Spleen (tissue), 11 donors: ENCODE results near the gene BCORL1. TPM values are rescaled to one million over a fixed set of nuclear protein-coding genes. Genes with fewer than 3 reads are reported as not detected.
A peak's percentile ranks its signal among the peaks of the same experiment; 100 is the strongest.

Experiments
- DNase-seq: peaks from one replicate; pipeline ENCODE4 v3.0.0-alpha.2; 2020
- H3K27ac ChIP-seq, 8 donors: fragments of 200-600 bp; sonication (generic) in 7 of 8; 1 replicate in 4 of 8; 2 replicates in 4 of 8; pipeline versions ENCODE4 v1.5.0 to v1.8.0; 2016 to 2021; ENCODE audit warnings: inconsistent platforms in 4 of 8, mild to moderate bottlenecking in 4 of 8, moderate library complexity in 1 of 8
- H3K27me3 ChIP-seq, 7 donors: fragments of 200-600 bp; sonication (generic) in 6 of 7; replicated peaks in 1 of 7; 1 replicate in 4 of 7; 2 replicates in 3 of 7; pipeline versions ENCODE4 v1.5.0 to v1.8.0; 2016 to 2021; ENCODE audit warnings: inconsistent platforms in 3 of 7, mild to moderate bottlenecking in 1 of 7
- H3K36me3 ChIP-seq, 6 donors: fragments of 200-600 bp; sonication (generic) in 5 of 6; 1 replicate in 4 of 6; 2 replicates in 2 of 6; pipeline versions ENCODE4 v1.5.0 to v1.8.0; 2016 to 2021; ENCODE audit warnings: inconsistent platforms in 2 of 6
- H3K4me1 ChIP-seq, 6 donors: fragments of 200-600 bp; sonication (generic) in 5 of 6; 1 replicate in 3 of 6; 2 replicates in 3 of 6; pipeline versions ENCODE4 v1.5.0 to v1.8.0; 2016 to 2021; ENCODE audit warnings: inconsistent platforms in 3 of 6
- H3K4me3 ChIP-seq, 8 donors: fragments of 200-600 bp; sonication (generic) in 7 of 8; 1 replicate in 4 of 8; 2 replicates in 4 of 8; pipeline versions ENCODE4 v1.5.0 to v1.8.0; 2016 to 2021; ENCODE audit warnings: inconsistent platforms in 4 of 8, mild to moderate bottlenecking in 4 of 8, moderate library complexity in 2 of 8
- H3K9me3 ChIP-seq, 8 donors: fragments of 200-600 bp; sonication (generic) in 7 of 8; 1 replicate in 4 of 8; 2 replicates in 4 of 8; pipeline versions ENCODE4 v1.5.0 to v1.8.0; 2016 to 2021; ENCODE audit warnings: inconsistent platforms in 4 of 8
- CTCF ChIP-seq, 11 experiments: fragments of 200-600 bp in 7 of 11; fragments of 450-650 bp in 4 of 11; sonication (generic) in 4 of 11; IDR thresholded peaks in 8 of 11; conservative IDR thresholded peaks in 3 of 11; 1 replicate in 7 of 11; 2 replicates in 4 of 11; pipeline versions ENCODE4 v1.4.0 to v1.8.0; 2016 to 2021; ENCODE audit warnings: antibody characterized with exemption in 11 of 11, inconsistent platforms in 4 of 11, mild to moderate bottlenecking in 1 of 11
- POLR2A ChIP-seq, 3 donors: fragments of 450-650 bp; IDR thresholded peaks; one replicate each; pipeline ENCODE4 v1.5.1; 2017; ENCODE audit warnings: antibody characterized with exemption in 3 of 3, mild to moderate bottlenecking in 1 of 3
- POLR2AphosphoS5 ChIP-seq, 3 donors: sonication (generic); formaldehyde crosslinking; IDR thresholded peaks; one replicate each; pipeline ENCODE4 v1.5.1; 2017; ENCODE audit warnings: antibody characterized with exemption in 3 of 3
- WGBS, 5 donors: extraction: QIAGEN DNeasy Blood & Tissue Kit in 3 of 5; methylation state at CpG; one replicate each; pipeline versions ENCODE4 v1.1.5 to v1.1.7; 2013 to 2018; 5-methylcytosine and 5-hydroxymethylcytosine counted together
- intact Hi-C: fragments of 100-400 bp; cut with DNase I; formaldehyde crosslinking; loops from one replicate; pipeline ENCODE4 v1.15.0; 2023; ENCODE audit warnings: low total_unique reads
- polyA plus RNA-seq, 3 donors: library from polyadenylated mRNA; stranded (reverse); fragments of 200-250 nt; gene quantifications; one replicate each; pipeline ENCODE4 v1.2.1, GENCODE V29; 2013
- total RNA-seq, 7 donors: library from RNA; depleted of rRNA in 3 of 7; stranded (reverse); fragments of >200 nt in 3 of 7; fragmentation: NEBNext Ultra II Directional in 4 of 7; extraction: Animal tissue kit (Norgen Biotek cat#: 25700) in 4 of 7; gene quantifications; one replicate each; pipeline versions ENCODE4 v1.1.0 to v1.2.1, GENCODE V29; 2016 to 2021
- donor health status: healthy with polysubstance abuse.
- donor health status: DM: no; HTN: no; CAD: no; lungs with moderate emphysema.
- donor health status: DM: no; HTN: no; CAD: no.
- donor health status: Bipolar disorder and iron deficiency.
- donor health status: healthy.
- donor health status: DM: no; HTN: no; CAD: no.
- donor health status: DM: yes; HTN: yes; CAD: no.

The BCORL1 gene
- total and polyA plus RNA-seq, 10 donors, result 0.85 to 18.1 (median 12.3) TPM

GRCh38 chrX:130030826-130031225, 48.4 kb downstream of the BCORL1 start:
- H3K27me3 ChIP-seq, result no peaks in the 10 kb centered on the region
- H3K36me3 ChIP-seq, result peaks cover 0 to 97% (median 15%) of the 10 kb centered on the region in 6 donors
- H3K27ac ChIP-seq, result no peak overlapping the region
- no peaks in the 10 kb centered on the region for H3K9me3 ChIP-seq
- DNase-seq, result no peak
- 76 to 87% (median 83%) methylated on average over 3 to 4 of the region's 4 CpGs for WGBS, 5 donors
- no peak for TF ChIP-seq CTCF (IDR thresholded peaks at IDR 0.05 in 8 of 11, conservative IDR thresholded peaks at IDR 0.05 in 3 of 11)
- no peak for TF ChIP-seq POLR2A (IDR thresholded peaks at IDR 0.05)
- TF ChIP-seq POLR2AphosphoS5 (IDR thresholded peaks at IDR 0.05), result no peak
- H3K4me3 ChIP-seq, result no peak overlapping the region
- intact Hi-C loops, result no loop called here
- no peaks in the 10 kb centered on the region for H3K4me1 ChIP-seq

GRCh38 chrX:130032552-130032951, 50.1 kb downstream of the BCORL1 start:
- WGBS, 5 donors, result 71 to 95% (median 88%) methylated on average over 3 of the region's 3 CpGs
- intact Hi-C loops, result no loop called here
- peaks cover 0 to 97% (median 16%) of the 10 kb centered on the region in 6 donors for H3K36me3 ChIP-seq

DNA sequence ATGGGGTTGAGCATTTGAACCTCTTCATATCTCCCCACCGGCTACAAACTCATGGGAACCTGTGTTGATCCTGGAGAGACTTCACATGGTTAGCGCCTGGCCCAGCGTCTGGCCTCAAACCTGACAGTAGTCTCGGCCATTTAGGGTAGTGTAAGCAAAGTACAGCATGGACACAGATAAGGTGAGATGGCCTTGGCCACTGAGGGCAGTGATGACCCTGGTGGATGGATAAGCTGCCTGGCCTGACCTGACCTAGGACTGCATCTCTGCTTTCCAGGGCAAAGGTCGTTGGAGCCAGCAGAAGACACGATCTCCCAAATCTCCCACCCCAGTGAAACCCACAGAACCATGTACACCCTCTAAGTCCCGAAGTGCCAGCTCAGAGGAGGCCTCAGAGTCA, 51.7 kb downstream of the BCORL1 start:
- H3K27me3 ChIP-seq, result no peaks in the 10 kb centered on the region
- H3K27ac ChIP-seq, result no peak overlapping the region
- H3K9me3 ChIP-seq, result no peaks in the 10 kb centered on the region
- peaks cover 0 to 100% (median 26%) of the 10 kb centered on the region in 6 donors for H3K36me3 ChIP-seq
- TF ChIP-seq POLR2A (IDR thresholded peaks at IDR 0.05), result no peak
- TF ChIP-seq CTCF (IDR thresholded peaks at IDR 0.05 in 8 of 11, conservative IDR thresholded peaks at IDR 0.05 in 3 of 11), result no peak
- H3K4me1 ChIP-seq, result no peaks in the 10 kb centered on the region
- no peak for DNase-seq
- no peak overlapping the region for H3K4me3 ChIP-seq
- 82 to 96% (median 89%) methylated on average over 6 to 7 of the region's 7 CpGs for WGBS, 5 donors
- intact Hi-C loops, result no loop called here

More at GRCh38 chrX:130032552-130032951, 50.1 kb downstream of the BCORL1 start:
- Histone ChIP-seq H3K27ac (no peak overlapping the region), H3K27me3 (no peaks in the 10 kb centered on the region), H3K4me3 (no peak overlapping the region), H3K9me3 (no peaks in the 10 kb centered on the region), H3K4me1 (no peaks in the 10 kb centered on the region)
- DNase-seq, result no peak
- TF ChIP-seq POLR2A (IDR thresholded peaks at IDR 0.05) (no peak), CTCF (IDR thresholded peaks at IDR 0.05 in 8 of 11, conservative IDR thresholded peaks at IDR 0.05 in 3 of 11) (no peak), POLR2AphosphoS5 (IDR thresholded peaks at IDR 0.05) (no peak)

GRCh38 chrX:130039847-130040246, 57.4 kb downstream of the BCORL1 start:
- Histone ChIP-seq H3K27ac (peak overlapping the region in 2 of 8 donors; percentile 16 to 18), H3K36me3 (peaks cover 0 to 100% (median 30%) of the 10 kb centered on the region in 6 donors)

More at GRCh38 chrX:130039847-130040246, 57.4 kb downstream of the BCORL1 start:
- no peak overlapping the region for H3K4me3 ChIP-seq
- DNase-seq, result no peak
- H3K27me3 ChIP-seq, result no peaks in the 10 kb centered on the region
- no peaks in the 10 kb centered on the region for H3K9me3 ChIP-seq
- 71 to 100% (median 90%) methylated on average over 2 of the region's 2 CpGs; no CpG with 5 or more reads in 1 of the 5 donors for WGBS, 5 donors
- intact Hi-C loops, result no loop called here
- TF ChIP-seq POLR2A (IDR thresholded peaks at IDR 0.05), result no peak
- TF ChIP-seq CTCF (IDR thresholded peaks at IDR 0.05 in 8 of 11, conservative IDR thresholded peaks at IDR 0.05 in 3 of 11), result no peak
- TF ChIP-seq POLR2AphosphoS5 (IDR thresholded peaks at IDR 0.05), result no peak
- no peaks in the 10 kb centered on the region for H3K4me1 ChIP-seq
